ENCODE data around the gene UFD1. TPM values are rescaled to one million over a fixed set of nuclear protein-coding genes. Genes with fewer than 3 reads are reported as not detected.
"Not testable (repeated sequence)": the region's sequence is repeated elsewhere in the genome, so short reads cannot be mapped to it uniquely, and the experiment has no call there.

The UFD1 gene
- total RNA-seq, 1 experiment from 2014 or later, result 74.4 TPM

DNA sequence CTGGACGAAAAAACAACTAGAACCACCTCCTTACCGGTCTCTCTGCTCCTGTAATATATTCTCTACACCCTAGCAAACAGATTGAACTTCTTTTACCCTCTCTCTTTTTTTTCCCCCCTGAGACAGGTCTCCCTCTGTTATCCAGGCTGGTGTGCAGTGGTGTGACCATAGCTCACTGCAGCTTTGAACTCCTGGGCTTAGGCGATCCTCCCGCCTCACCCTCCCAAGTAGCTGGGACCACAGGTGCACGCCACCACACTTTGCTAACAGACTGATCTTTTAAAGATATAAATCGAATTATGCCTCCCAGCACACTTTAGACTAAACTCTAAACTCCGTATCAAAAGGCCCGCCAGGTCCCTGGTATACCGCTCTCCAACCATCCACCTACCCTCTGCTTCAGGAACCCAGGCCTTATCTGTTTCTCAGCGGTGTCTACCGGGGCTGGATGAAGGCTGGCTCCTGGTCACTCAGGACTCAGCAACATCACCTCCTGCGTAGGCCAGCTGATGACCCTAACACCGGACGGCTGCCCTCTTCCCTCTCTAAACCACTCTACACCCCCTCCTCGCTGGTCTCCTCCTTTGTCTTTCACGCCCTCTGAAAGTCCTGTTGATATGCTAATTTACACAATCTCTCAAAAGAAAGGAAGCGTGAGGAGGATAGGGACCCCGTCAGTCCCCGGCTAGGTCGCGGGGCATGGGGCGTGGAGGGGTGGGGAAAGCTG, 32.2 kb downstream of the UFD1 start:
- Histone ChIP-seq H3K4me1 (ENCODE audit: insufficient read depth, low read length) (no peaks in the 10 kb centered on the region), H2AFZ (ENCODE audit: low read length) (no peak overlapping the region), H2BK5ac (ENCODE audit: insufficient read length, low read length) (no peak overlapping the region), H3K79me1 (ENCODE audit: insufficient read depth, low read depth, low read length, poor library complexity, severe bottlenecking) (no peaks in the 10 kb centered on the region), H3K14ac (ENCODE audit: insufficient read depth, low read length) (no peak overlapping the region), H4K91ac (ENCODE audit: insufficient read length, low read depth, low read length) (no peak overlapping the region), H4K5ac (ENCODE audit: insufficient read length, low read depth, low read length) (no peak overlapping the region), H3T11ph (ENCODE audit: low read length) (no peak overlapping the region), H4K20me1 (ENCODE audit: control insufficient read depth, insufficient read depth, insufficient read length) (peaks cover 2% of the 10 kb centered on the region), H3K23ac (ENCODE audit: insufficient read length, low read depth, low read length) (no peak overlapping the region), H2BK20ac (ENCODE audit: low read depth, low read length, poor library complexity, severe bottlenecking) (no peak overlapping the region), H2BK120ac (ENCODE audit: low read depth, low read length, poor library complexity, severe bottlenecking) (no peak overlapping the region), H3K4ac (ENCODE audit: low read depth, low read length) (no peak overlapping the region), H3K4me2 (ENCODE audit: insufficient read depth, insufficient read length, low read length) (peak overlapping the region; percentile 42), H3K9me3 (ENCODE audit: control insufficient read depth, low read depth, low read length) (no peaks in the 10 kb centered on the region), H3K23me2 (ENCODE audit: insufficient read length, low read depth, low read length, poor library complexity, severe bottlenecking) (peaks cover 9% of the 10 kb centered on the region), H3K27me3 (ENCODE audit: insufficient read depth, low read length) (no peaks in the 10 kb centered on the region; the same call in 1 of the 2 replicates), H3K79me2 (ENCODE audit: insufficient read depth, low read length) (no peaks in the 10 kb centered on the region; the same call in 1 of the 2 replicates), H3K56ac (ENCODE audit: insufficient read length, low read depth, low read length) (no peak overlapping the region), H2BK12ac (ENCODE audit: insufficient read length, low read depth, low read length) (no peak overlapping the region), H3K27ac (ENCODE audit: insufficient read length, low read depth, low read length) (no peak overlapping the region), H3K9ac (ENCODE audit: extremely low read depth, insufficient read length, low read length) (peak overlapping the region; percentile 45), H2AK5ac (ENCODE audit: insufficient read length, low read length) (no peak overlapping the region), H4K8ac (replicated peaks; ENCODE audit: insufficient read length, low read depth, low read length) (no peak overlapping the region), H3K18ac (ENCODE audit: insufficient read length, low read depth, low read length) (no peak overlapping the region), H2BK15ac (ENCODE audit: low read depth, low read length) (no peak overlapping the region)
- Mint-ChIP-seq H3K9me3 (no peaks in the 10 kb centered on the region; a peak in 1 of 5 replicates), H3K36me3 (ENCODE audit: insufficient read depth in 1 of 3, low read depth in 3 of 3) (peaks cover 15 to 47% (median 43%) of the 10 kb centered on the region in 3 experiments), H3K27ac (peak overlapping the region; percentile 73 to 98 (median 76); a peak in 5 of 7 replicates), H3K4me3 (peak overlapping the region; percentile 84 to 97), H3K27me3 (ENCODE audit: low read depth) (peaks cover 19% of the 10 kb centered on the region), H3K4me1 (peaks cover 16 to 18% of the 10 kb centered on the region in 2 experiments)
- TF ChIP-seq, protein P1, sequence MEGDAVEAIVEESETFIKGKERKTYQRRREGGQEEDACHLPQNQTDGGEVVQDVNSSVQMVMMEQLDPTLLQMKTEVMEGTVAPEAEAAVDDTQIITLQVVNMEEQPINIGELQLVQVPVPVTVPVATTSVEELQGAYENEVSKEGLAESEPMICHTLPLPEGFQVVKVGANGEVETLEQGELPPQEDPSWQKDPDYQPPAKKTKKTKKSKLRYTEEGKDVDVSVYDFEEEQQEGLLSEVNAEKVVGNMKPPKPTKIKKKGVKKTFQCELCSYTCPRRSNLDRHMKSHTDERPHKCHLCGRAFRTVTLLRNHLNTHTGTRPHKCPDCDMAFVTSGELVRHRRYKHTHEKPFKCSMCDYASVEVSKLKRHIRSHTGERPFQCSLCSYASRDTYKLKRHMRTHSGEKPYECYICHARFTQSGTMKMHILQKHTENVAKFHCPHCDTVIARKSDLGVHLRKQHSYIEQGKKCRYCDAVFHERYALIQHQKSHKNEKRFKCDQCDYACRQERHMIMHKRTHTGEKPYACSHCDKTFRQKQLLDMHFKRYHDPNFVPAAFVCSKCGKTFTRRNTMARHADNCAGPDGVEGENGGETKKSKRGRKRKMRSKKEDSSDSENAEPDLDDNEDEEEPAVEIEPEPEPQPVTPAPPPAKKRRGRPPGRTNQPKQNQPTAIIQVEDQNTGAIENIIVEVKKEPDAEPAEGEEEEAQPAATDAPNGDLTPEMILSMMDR (conservative IDR thresholded peaks at IDR 0.05), result no peak
- no CpG with 5 or more reads among the region's 22 CpGs for WGBS (ENCODE audit: extremely low coverage, insufficient read length, low lambda C conversion rate)
- DNase-seq, result no peak

DNA sequence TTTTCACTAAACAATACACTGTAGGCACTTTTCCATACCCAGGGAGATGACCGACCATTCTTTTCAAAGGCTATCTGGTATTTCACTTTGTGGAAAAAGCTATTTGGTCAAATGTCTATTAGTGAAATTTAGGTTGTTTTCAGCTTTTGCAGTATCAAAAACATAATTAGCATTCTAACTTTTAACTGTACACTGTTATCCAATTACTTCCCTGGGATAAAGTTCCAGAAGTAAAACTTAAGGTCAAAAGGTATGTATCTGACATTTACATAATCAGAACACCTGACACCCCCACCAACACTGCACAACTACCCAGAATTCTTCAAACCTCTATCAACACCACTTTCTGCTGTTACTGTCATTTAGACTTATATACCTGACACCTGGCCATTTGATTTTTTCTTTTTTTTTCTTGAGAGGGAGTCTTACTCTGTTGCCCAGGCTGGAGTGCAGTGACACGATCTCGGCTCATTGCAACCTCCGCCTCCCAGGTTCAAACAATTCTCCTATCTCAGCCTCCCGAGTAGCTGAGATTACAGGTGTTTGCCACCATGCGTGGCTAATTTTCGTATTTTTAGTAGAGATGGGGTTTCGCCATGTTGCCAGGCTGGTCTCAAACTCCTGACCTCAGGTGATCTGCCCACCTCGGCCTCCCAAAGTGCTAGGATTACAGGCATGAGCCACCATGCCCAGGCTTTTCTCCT, 33.6 kb downstream of the UFD1 start:
- WGBS (ENCODE audit: extremely low coverage, insufficient read length, low lambda C conversion rate), result no CpG with 5 or more reads among the region's 9 CpGs
- Mint-ChIP-seq H3K4me3 (peak overlapping the region in 1 of 2 experiments; percentile 36; a peak in 2 of 5 replicates), H3K4me1 (peaks cover 16 to 18% of the 10 kb centered on the region in 2 experiments), H3K27me3 (ENCODE audit: low read depth) (peaks cover 19% of the 10 kb centered on the region), H3K36me3 (ENCODE audit: insufficient read depth in 1 of 3, low read depth in 3 of 3) (peaks cover 13 to 37% (median 33%) of the 10 kb centered on the region in 3 experiments; a peak in 6 of 7 replicates)
- H2AK5ac ChIP-seq (ENCODE audit: insufficient read length, low read length); H3K79me2 ChIP-seq (ENCODE audit: insufficient read depth, low read length); H4K8ac ChIP-seq (replicated peaks; ENCODE audit: insufficient read length, low read depth, low read length); H4K5ac ChIP-seq (ENCODE audit: insufficient read length, low read depth, low read length); H2AFZ ChIP-seq (ENCODE audit: low read length); H4K91ac ChIP-seq (ENCODE audit: insufficient read length, low read depth, low read length); H3K4ac ChIP-seq (ENCODE audit: low read depth, low read length); H3K27ac ChIP-seq (ENCODE audit: insufficient read length, low read depth, low read length); H3K9ac ChIP-seq (ENCODE audit: extremely low read depth, insufficient read length, low read length); H3K23me2 ChIP-seq (ENCODE audit: insufficient read length, low read depth, low read length, poor library complexity, severe bottlenecking); H3K23ac ChIP-seq (ENCODE audit: insufficient read length, low read depth, low read length); H3K4me1 ChIP-seq (ENCODE audit: insufficient read depth, low read length); H3K27ac Mint-ChIP-seq; H4K20me1 ChIP-seq (ENCODE audit: control insufficient read depth, insufficient read depth, insufficient read length); H3K56ac ChIP-seq (ENCODE audit: insufficient read length, low read depth, low read length); H3T11ph ChIP-seq (ENCODE audit: low read length); H2BK120ac ChIP-seq (ENCODE audit: low read depth, low read length, poor library complexity, severe bottlenecking); H2BK20ac ChIP-seq (ENCODE audit: low read depth, low read length, poor library complexity, severe bottlenecking); H3K9me3 Mint-ChIP-seq; H3K4me2 ChIP-seq (ENCODE audit: insufficient read depth, insufficient read length, low read length); H3K79me1 ChIP-seq (ENCODE audit: insufficient read depth, low read depth, low read length, poor library complexity, severe bottlenecking); H3K18ac ChIP-seq (ENCODE audit: insufficient read length, low read depth, low read length); H2BK15ac ChIP-seq (ENCODE audit: low read depth, low read length); H2BK5ac ChIP-seq (ENCODE audit: insufficient read length, low read length); H3K9me3 ChIP-seq (ENCODE audit: control insufficient read depth, low read depth, low read length); H3K27me3 ChIP-seq (ENCODE audit: insufficient read depth, low read length); DNase-seq; H3K14ac ChIP-seq (ENCODE audit: insufficient read depth, low read length); H2BK12ac ChIP-seq (ENCODE audit: insufficient read length, low read depth, low read length): not testable (repeated sequence)

Data from H9 (cell line).